Measurements from ENCODE around the gene PIWIL4. TPM values are rescaled to one million over a fixed set of nuclear protein-coding genes. Genes with fewer than 3 reads are reported as not detected.

The PIWIL4 gene
- total RNA-seq, 1 experiment from 2014 or later, result 7.7 TPM

DNA sequence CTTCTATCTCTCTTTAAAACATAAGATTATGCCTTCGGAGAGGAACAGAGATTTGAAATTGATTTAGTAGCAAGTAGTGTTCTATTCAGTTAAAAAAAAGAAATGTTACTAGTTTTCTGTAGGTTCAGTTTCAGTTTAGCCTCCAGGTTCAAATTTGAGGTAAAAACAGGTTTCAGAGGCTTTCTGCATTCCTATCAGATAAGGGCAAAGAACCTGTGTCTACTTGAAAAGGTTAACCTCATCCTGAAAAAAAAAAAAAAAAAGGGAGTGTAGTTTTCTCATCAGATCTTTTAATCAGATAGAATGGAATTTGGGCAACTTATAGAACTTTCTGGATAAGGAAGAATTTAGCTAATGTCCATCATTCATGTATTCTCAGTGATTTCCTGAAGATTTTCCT, 42.8 kb upstream of the PIWIL4 start:
- BruUV-seq (replicated peaks), result no TSS peak
- no peaks in the 10 kb centered on the region for H3K27me3 Mint-ChIP-seq (ENCODE audit: unreplicated experiment)
- no peak for DNase-seq
- no peak overlapping the region for H3K4me3 Mint-ChIP-seq (ENCODE audit: low read depth, unreplicated experiment)
- TF ChIP-seq, protein P1, sequence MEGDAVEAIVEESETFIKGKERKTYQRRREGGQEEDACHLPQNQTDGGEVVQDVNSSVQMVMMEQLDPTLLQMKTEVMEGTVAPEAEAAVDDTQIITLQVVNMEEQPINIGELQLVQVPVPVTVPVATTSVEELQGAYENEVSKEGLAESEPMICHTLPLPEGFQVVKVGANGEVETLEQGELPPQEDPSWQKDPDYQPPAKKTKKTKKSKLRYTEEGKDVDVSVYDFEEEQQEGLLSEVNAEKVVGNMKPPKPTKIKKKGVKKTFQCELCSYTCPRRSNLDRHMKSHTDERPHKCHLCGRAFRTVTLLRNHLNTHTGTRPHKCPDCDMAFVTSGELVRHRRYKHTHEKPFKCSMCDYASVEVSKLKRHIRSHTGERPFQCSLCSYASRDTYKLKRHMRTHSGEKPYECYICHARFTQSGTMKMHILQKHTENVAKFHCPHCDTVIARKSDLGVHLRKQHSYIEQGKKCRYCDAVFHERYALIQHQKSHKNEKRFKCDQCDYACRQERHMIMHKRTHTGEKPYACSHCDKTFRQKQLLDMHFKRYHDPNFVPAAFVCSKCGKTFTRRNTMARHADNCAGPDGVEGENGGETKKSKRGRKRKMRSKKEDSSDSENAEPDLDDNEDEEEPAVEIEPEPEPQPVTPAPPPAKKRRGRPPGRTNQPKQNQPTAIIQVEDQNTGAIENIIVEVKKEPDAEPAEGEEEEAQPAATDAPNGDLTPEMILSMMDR (IDR thresholded peaks at IDR 0.05; ENCODE audit: unreplicated experiment), result no peak
- H3K4me1 Mint-ChIP-seq (ENCODE audit: low read depth, unreplicated experiment), result peaks cover 13% of the 10 kb centered on the region
- no peak overlapping the region for H3K27ac Mint-ChIP-seq (ENCODE audit: unreplicated experiment)
- CTCF ChIA-PET, result interaction anchor here (0.6 kb wide), 1 partner anchor 127 kb away, joined by 3 read pairs; no protein-coding TSS in a partner anchor
- H3K36me3 Mint-ChIP-seq (ENCODE audit: insufficient read depth, unreplicated experiment), result peaks cover 4% of the 10 kb centered on the region
- no peaks in the 10 kb centered on the region for H3K9me3 Mint-ChIP-seq (ENCODE audit: low read depth, unreplicated experiment)
- intact Hi-C loops (cut with micrococcal nuclease; ENCODE audit: unreplicated experiment), result no loop called here

DNA sequence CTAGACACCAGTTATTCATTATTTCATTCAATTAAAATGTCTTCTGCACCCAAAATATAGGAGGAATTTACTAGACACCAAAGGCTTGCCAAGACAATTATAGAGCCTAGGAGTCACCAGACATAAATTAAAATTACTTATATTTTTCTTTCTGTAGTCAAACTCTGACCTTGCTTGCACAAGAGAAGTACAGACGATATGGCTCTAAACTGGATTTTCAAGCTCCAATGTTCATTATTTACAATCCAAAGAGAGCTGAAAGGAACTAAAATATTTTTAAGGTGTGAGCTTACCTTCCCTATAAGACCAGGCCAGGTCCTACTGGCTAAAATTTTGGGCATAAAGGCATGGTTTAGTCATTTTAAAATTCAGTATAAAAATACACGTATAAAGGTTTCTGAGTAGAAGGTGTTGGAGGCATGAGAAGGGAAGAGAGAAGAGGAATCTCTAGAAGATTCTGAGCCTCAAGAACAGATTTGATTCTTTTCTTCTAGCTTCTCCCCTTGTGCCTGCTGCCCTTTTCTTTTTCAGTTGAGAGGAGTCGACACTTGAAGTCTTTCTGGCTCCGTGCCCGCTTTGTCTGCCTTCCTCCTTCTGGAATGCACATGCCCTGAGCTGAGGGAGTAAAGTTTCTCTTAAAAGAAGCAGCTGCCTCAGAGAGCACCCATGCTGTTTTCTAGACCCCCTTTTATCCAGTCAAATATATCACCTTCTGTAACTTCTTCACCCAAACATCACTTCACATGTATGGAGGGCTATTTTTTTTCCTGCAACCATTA, 41.4 kb upstream of the PIWIL4 start:
- BruUV-seq (replicated peaks), result no TSS peak
- TF ChIP-seq, protein P1 (IDR thresholded peaks at IDR 0.05; ENCODE audit: unreplicated experiment), result no peak
- intact Hi-C loops (cut with micrococcal nuclease; ENCODE audit: unreplicated experiment), result no loop called here
- Mint-ChIP-seq H3K9me3 (ENCODE audit: low read depth, unreplicated experiment) (no peaks in the 10 kb centered on the region), H3K27ac (ENCODE audit: unreplicated experiment) (peak overlapping the region; percentile 23), H3K36me3 (ENCODE audit: insufficient read depth, unreplicated experiment) (peaks cover 4% of the 10 kb centered on the region), H3K4me3 (ENCODE audit: low read depth, unreplicated experiment) (no peak overlapping the region), H3K27me3 (ENCODE audit: unreplicated experiment) (no peaks in the 10 kb centered on the region), H3K4me1 (ENCODE audit: low read depth, unreplicated experiment) (peaks cover 13% of the 10 kb centered on the region)
- CTCF ChIA-PET, result interaction anchor here (1.3 kb wide), 1 partner anchor 11 kb away, joined by 3 read pairs; no protein-coding TSS in a partner anchor
- peak; percentile 68 for DNase-seq

GRCh38 chr11:94526645-94527438, 40.3 kb upstream of the PIWIL4 start:
- no TSS peak for BruUV-seq (replicated peaks)
- H3K4me3 Mint-ChIP-seq (ENCODE audit: low read depth, unreplicated experiment), result no peak overlapping the region
- H3K9me3 Mint-ChIP-seq (ENCODE audit: low read depth, unreplicated experiment), result no peaks in the 10 kb centered on the region
- intact Hi-C loops (cut with micrococcal nuclease; ENCODE audit: unreplicated experiment), result no loop called here
- TF ChIP-seq, protein P1 (IDR thresholded peaks at IDR 0.05; ENCODE audit: unreplicated experiment), result no peak
- DNase-seq, result no peak
- H3K27ac Mint-ChIP-seq (ENCODE audit: unreplicated experiment), result no peak overlapping the region
- CTCF ChIA-PET, result interaction anchor here (1.3 kb wide), 1 partner anchor 10 kb away, joined by 3 read pairs; no protein-coding TSS in a partner anchor
- H3K4me1 Mint-ChIP-seq (ENCODE audit: low read depth, unreplicated experiment), result peaks cover 13% of the 10 kb centered on the region
- peaks cover 4% of the 10 kb centered on the region for H3K36me3 Mint-ChIP-seq (ENCODE audit: insufficient read depth, unreplicated experiment)
- no peaks in the 10 kb centered on the region for H3K27me3 Mint-ChIP-seq (ENCODE audit: unreplicated experiment)

- Mint-ChIP-seq H3K27ac (ENCODE audit: unreplicated experiment) (no peak overlapping the region), H3K4me1 (ENCODE audit: low read depth, unreplicated experiment) (peaks cover 22% of the 10 kb centered on the region), H3K27me3 (ENCODE audit: unreplicated experiment) (no peaks in the 10 kb centered on the region), H3K36me3 (ENCODE audit: insufficient read depth, unreplicated experiment) (peaks cover 4% of the 10 kb centered on the region), H3K4me3 (ENCODE audit: low read depth, unreplicated experiment) (no peak overlapping the region), H3K9me3 (ENCODE audit: low read depth, unreplicated experiment) (no peaks in the 10 kb centered on the region)
- no peak for DNase-seq
- CTCF ChIA-PET, result no interaction called here
- intact Hi-C loops (cut with micrococcal nuclease; ENCODE audit: unreplicated experiment), result no loop called here
- TF ChIP-seq, protein P1 (IDR thresholded peaks at IDR 0.05; ENCODE audit: unreplicated experiment), result no peak
- no TSS peak for BruUV-seq (replicated peaks)
Measured at GRCh38 chr11:94528551-94528950, 38.6 kb upstream of the PIWIL4 start.

All from Calu3 (cell line).